ENCODE measurements around the gene TBC1D2B.

GRCh38 chr15:78012643-78013077 lies 64.9 kb downstream of the TBC1D2B start:
- no peak for TF ChIP-seq CTCF (IDR thresholded peaks at IDR 0.05)
- TF ChIP-seq POLR2A (IDR thresholded peaks at IDR 0.05) = no peak
